ENCODE results near the gene TAPBPL. TPM values are rescaled to one million over a fixed set of nuclear protein-coding genes. Genes with fewer than 3 reads are reported as not detected.

The TAPBPL gene
- total and polyA plus RNA-seq, 7 donors: 14.4 to 36.0 (median 26.7) TPM

DNA sequence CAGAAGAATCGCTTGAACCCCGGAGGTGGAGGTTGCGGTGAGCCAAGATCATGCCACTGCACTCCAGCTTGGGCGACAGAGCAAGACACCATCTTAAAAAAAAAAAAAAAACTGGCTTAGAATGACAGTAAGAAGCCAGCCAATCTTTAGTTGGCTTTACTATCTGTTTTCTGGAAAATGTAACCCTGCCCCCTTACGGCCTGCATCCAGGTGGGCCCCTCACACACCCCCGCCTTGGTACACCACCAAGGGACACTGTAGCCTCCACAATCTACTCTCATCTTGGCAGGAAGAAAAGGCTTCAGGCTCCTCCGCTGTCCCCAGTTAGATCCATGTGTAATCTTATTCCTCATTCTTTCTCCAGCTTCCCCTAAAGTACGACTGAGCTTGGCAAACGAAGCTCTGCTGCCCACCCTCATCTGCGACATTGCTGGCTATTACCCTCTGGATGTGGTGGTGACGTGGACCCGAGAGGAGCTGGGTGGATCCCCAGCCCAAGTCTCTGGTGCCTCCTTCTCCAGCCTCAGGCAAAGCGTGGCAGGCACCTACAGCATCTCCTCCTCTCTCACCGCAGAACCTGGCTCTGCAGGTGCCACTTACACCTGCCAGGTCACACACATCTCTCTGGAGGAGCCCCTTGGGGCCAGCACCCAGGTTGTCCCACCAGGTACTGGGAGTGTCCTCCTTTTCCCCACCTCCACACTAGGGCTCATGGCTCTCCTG, 6.6 kb downstream of the TAPBPL start:
- H3K36me3 ChIP-seq: peaks cover 36 to 82% (median 62%) of the 10 kb centered on the region in 4 donors
- 93 to 96% methylated on average over 14 of the region's 14 CpGs for WGBS, 2 donors
- H3K27me3 ChIP-seq: no peaks in the 10 kb centered on the region
- DNase-seq: no peak
- no peaks in the 10 kb centered on the region for H3K9me3 ChIP-seq
- intact Hi-C loops (cut with DNase I): no loop called here
- H3K4me1 ChIP-seq: peaks cover 0 to 8% (median 3%) of the 10 kb centered on the region in 4 donors
- TF ChIP-seq POLR2AphosphoS5 (IDR thresholded peaks at IDR 0.05) (no peak), POLR2A (IDR thresholded peaks at IDR 0.05) (no peak), EP300 (IDR thresholded peaks at IDR 0.05) (no peak), CTCF (IDR thresholded peaks at IDR 0.05) (no peak)
- no peak overlapping the region for H3K27ac ChIP-seq
- no peak overlapping the region for H3K4me3 ChIP-seq

- peaks cover 0 to 6% (median 0%) of the 10 kb centered on the region in 4 donors for H3K4me1 ChIP-seq
- no peak for TF ChIP-seq POLR2AphosphoS5 (IDR thresholded peaks at IDR 0.05)
- TF ChIP-seq EP300 (IDR thresholded peaks at IDR 0.05): no peak
- TF ChIP-seq POLR2A (IDR thresholded peaks at IDR 0.05): no peak
- no peak for TF ChIP-seq CTCF (IDR thresholded peaks at IDR 0.05)
- no peak for DNase-seq
- WGBS, 2 donors: 96 to 98% methylated on average over 2 of the region's 2 CpGs
- H3K4me3 ChIP-seq: no peak overlapping the region
- peaks cover 41 to 82% (median 64%) of the 10 kb centered on the region in 4 donors for H3K36me3 ChIP-seq
- no peak overlapping the region for H3K27ac ChIP-seq
- no peaks in the 10 kb centered on the region for H3K27me3 ChIP-seq
- no peaks in the 10 kb centered on the region for H3K9me3 ChIP-seq
- intact Hi-C loops (cut with DNase I): no loop called here
These were observed 7.1 kb downstream of the TAPBPL start for GRCh38 chr12:6459004-6459337.

DNA sequence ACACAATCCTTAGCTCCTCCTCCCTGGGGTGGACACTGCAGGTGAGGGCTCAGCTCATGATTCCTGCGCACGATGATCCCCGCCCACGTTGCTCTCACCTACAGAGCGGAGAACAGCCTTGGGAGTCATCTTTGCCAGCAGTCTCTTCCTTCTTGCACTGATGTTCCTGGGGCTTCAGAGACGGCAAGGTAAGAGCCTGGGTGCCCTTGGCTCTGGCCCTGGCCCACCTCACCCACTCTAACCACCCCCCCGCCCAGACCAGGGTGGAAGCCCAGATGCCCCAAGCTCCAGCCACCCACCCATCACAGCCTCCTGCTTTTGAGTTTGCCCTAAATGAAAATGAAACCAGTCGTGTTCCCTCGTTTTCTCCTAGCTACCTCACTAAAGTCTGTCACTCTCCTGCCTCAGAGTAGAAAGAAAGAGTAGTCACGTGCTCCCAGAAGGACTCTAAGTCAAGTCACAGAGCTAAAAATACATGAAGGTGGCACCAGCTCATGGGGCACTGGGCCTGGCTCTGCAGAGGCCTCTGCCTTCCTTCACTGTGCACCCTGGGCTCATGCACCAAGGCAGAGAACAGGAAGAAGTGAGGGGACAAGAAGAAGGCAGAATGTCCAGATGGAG, 9.0 kb downstream of the TAPBPL start:
- peak overlapping the region in 3 of 4 donors; percentile 39 to 48 (median 44) for H3K27ac ChIP-seq
- no peaks in the 10 kb centered on the region for H3K9me3 ChIP-seq
- DNase-seq: no peak
- no peaks in the 10 kb centered on the region for H3K27me3 ChIP-seq
- intact Hi-C loops (cut with DNase I): no loop called here
- H3K4me1 ChIP-seq: peaks cover 0 to 9% (median 2%) of the 10 kb centered on the region in 4 donors
- H3K4me3 ChIP-seq: no peak overlapping the region
- TF ChIP-seq POLR2AphosphoS5 (IDR thresholded peaks at IDR 0.05) (no peak), EP300 (IDR thresholded peaks at IDR 0.05) (no peak), POLR2A (IDR thresholded peaks at IDR 0.05) (no peak), CTCF (IDR thresholded peaks at IDR 0.05) (no peak)
- 62 to 79% methylated on average over 10 of the region's 10 CpGs for WGBS, 2 donors
- H3K36me3 ChIP-seq: peaks cover 52 to 90% (median 67%) of the 10 kb centered on the region in 4 donors

DNA sequence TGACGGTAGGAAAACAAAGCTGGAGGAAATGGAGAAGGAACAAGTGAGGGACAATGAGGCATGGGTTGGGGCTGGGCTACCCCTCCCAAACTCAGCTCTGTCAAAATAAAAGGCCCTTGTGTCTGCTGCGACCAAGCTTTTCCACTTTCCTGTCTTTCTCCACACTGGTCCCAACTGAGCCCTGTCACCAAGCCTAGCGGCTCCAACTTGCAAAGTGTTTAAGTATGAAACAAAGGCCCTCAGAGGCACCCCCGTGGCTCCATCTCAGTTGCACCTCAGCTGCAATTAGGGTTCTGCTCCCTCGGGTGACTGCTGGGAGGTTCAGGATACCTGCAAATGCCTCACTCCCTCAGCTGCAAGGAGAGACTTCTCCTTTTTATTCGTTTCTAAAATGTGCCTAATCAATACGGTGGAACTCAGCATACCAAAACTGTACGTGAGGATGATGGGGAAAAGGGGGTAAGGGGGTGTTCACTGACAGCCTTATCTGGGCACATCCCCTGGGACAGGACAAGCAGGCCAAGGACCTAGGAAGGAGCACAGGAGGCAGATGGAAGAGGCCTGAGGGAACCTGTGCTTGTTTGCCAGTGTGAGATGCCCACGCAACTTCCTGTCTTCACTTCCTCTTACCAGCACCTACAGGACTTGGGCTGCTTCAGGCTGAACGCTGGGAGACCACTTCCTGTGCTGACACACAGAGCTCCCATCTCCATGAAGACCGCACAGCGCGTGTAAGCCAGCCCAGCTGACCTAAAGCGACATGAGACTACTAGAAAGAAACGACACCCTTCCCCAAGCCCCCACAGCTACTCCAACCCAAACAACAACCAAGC, 9.8 kb downstream of the TAPBPL start:
- Histone ChIP-seq H3K36me3 (peaks cover 52 to 96% (median 66%) of the 10 kb centered on the region in 4 donors), H3K4me1 (peaks cover 0 to 12% (median 4%) of the 10 kb centered on the region in 4 donors), H3K27ac (peak overlapping the region in 3 of 4 donors; percentile 39 to 48 (median 44)), H3K27me3 (no peaks in the 10 kb centered on the region), H3K9me3 (no peaks in the 10 kb centered on the region), H3K4me3 (no peak overlapping the region)
- 44 to 83% methylated on average over 15 of the region's 15 CpGs for WGBS, 2 donors
- no peak for TF ChIP-seq POLR2AphosphoS5 (IDR thresholded peaks at IDR 0.05)
- TF ChIP-seq CTCF (IDR thresholded peaks at IDR 0.05): no peak
- no peak for TF ChIP-seq POLR2A (IDR thresholded peaks at IDR 0.05)
- TF ChIP-seq EP300 (IDR thresholded peaks at IDR 0.05): no peak
- peak; percentile 79 for DNase-seq
- intact Hi-C loops (cut with DNase I): no loop called here

All from sigmoid colon (tissue), 7 donors.